CD4-positive, alpha-beta T cell treated with Interleukin-17A for 1 hour (primary cell): ENCODE measurements around the gene MBD3L2B.
"Not testable (repeated sequence)": the region's sequence is repeated elsewhere in the genome, so short reads cannot be mapped to it uniquely, and the experiment has no call there.

Experiments
- DNase-seq: peaks from one replicate; pipeline ENCODE4 v3.0.0-alpha.2; 2020

MBD3L2B gene

DNA sequence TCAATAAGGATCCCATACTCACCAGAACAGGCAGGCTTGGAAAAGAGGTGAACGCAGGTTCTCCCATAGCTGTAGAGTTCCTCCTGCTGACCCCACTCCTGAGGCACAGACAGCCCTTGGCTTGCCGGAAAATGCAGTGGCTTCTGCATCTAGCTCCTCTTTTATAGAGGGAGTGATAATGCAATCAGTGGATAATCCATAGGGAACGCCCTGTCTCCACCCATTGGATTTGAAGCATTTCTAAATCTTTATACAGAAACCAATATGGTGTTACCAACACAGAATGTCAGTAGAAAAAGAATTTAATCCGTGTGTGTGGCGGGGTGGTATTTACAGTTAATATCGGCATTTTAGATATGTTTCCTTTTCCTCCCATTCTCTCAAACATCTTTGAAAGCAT, at the start of gene MBD3L2B:
TSS of gene MBD3L2B (minus strand) at position 101 of the 400 bp plus-strand sequence. CDS start at position 67, 34 bp downstream.
- DNase-seq, result not testable (repeated sequence)

- no peak for DNase-seq
Observed at GRCh38 chr19:7069904-7070226, 48.6 kb upstream of the MBD3L2B start.

GRCh38 chr19:7069042-7069903, 48.0 kb upstream of the MBD3L2B start, which contains the start of gene ZNF557:
Gene ZNF557, plus strand, starts transcription at chr19:7069703. Its CDS starts 5,372 bp downstream, at chr19:7075075.
- DNase-seq, result peak; percentile 99

DNA sequence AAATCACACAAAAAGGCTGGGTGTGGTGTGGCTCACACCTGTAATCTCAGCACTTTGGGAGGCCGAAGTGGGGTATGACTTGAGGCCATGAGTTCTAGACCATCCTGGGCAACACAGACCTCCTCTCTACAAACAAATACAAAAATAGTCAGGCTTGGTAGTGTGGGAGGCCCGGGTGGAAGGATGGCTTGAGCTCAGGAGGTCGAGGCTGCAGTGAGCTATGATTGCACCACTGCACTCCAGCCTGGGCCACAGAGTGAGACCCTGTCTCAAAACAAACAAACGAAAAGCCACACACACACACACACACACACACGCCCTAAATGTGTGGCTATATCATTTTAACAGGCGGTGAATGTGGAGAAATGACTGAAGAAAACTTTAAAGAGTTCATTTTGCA, 47.4 kb upstream of the MBD3L2B start:
- no peak for DNase-seq

- DNase-seq, result no peak
Observed at GRCh38 chr19:7067716-7068115, 46.5 kb upstream of the MBD3L2B start.

GRCh38 chr19:7067122-7067521, 45.9 kb upstream of the MBD3L2B start:
- DNase-seq, result not testable (repeated sequence)

GRCh38 chr19:7063764-7064418, 42.7 kb upstream of the MBD3L2B start:
- no peak for DNase-seq

- no peak for DNase-seq
Observed at GRCh38 chr19:7063339-7063738, 42.1 kb upstream of the MBD3L2B start.

- not testable (repeated sequence) for DNase-seq
Observed at GRCh38 chr19:7059977-7060376, 38.7 kb upstream of the MBD3L2B start.

- not testable (repeated sequence) for DNase-seq
Observed at GRCh38 chr19:7058576-7058975, 37.3 kb upstream of the MBD3L2B start, which contains the start of gene MBD3L3. Gene MBD3L3, minus strand, starts transcription at chr19:7058676. Its CDS starts 71 bp downstream, at chr19:7058605.

DNA sequence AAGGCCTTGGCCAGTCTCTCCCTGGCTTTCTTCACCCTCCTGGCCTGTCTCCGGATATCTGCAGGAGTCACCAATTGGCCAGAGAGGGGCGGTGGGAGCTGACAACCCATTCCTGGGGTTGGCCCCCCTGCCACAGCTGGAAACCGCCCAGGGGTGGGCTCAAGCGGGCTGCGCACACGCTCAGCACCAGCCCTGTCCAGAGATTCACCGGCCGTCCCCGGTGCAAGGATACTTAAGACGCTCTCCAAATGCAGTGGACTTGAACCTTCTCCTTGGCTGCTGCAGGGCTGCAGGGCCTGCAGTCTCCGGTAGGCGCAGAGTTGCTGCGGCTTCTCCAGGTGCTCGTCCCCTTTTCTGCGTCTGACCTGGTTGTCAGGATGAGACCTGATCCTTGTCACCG, 35.1 kb upstream of the MBD3L2B start:
- not testable (repeated sequence) for DNase-seq

DNA sequence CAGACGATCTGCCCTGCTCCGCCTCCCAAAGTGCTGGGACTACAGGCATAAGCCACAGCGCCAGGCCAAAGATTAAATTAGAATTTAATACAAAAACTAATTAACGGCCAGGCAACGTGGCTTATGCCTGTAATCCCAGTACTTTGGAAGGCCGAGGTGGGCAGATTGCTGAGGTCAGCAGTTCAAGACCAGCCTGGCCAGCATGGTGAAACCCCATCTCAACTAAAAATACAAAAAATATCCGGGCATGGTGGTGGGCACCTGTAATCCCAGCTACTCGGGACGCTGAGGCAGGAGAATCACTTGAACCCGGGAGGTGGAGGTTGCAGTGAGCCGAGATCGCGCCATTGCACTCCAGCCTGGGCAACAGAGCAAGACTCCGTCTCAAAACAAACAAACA, 34.4 kb upstream of the MBD3L2B start:
- DNase-seq, result not testable (repeated sequence)

- DNase-seq, result not testable (repeated sequence)
Observed at GRCh38 chr19:7054635-7055368, 33.6 kb upstream of the MBD3L2B start.

DNA sequence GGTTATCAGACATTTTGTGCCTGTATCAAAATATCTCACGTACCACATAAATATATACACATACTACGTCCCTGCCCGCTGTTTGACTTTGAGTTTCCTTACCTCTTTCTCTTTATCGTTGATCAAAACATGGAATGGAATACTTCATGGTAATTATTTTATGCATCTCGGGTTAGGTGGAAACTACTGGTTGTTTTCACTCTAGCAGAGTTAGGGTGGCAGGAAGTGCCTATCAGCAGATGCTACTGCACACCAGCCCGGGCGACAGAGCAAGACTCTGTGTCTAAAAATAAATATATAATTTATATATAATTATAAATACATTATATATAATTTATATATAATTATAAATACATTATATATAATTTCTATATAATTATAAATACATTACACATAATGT, 31.7 kb upstream of the MBD3L2B start:
- DNase-seq, result not testable (repeated sequence)

GRCh38 chr19:7051421-7051820, 30.2 kb upstream of the MBD3L2B start:
- DNase-seq, result not testable (repeated sequence)

- DNase-seq, result not testable (repeated sequence)
Observed at GRCh38 chr19:7049021-7049420, 27.8 kb upstream of the MBD3L2B start, which contains the start of gene MBD3L2. Gene MBD3L2, plus strand, starts transcription at chr19:7049321. Its CDS starts 53 bp downstream, at chr19:7049374.

DNA sequence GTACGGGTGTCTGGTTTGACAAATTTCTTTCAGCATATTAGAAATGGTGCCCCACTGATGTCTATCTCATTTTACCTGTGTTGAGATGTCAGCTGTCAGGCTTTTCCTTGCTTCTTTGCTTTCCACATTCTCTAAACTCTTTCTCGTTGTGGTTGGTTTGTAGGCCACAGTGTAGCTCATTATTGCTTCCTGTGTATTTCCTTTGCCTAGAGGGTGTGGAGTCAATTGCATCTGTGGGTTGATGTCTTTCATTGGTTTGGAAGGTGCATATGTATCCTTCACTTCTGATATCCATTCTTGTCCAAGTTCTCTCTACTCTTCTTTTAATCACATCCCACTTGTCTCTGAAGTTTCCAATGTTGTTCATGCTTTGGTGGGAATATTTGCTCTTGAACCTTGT, 20.3 kb upstream of the MBD3L2B start:
- not testable (repeated sequence) for DNase-seq

DNA sequence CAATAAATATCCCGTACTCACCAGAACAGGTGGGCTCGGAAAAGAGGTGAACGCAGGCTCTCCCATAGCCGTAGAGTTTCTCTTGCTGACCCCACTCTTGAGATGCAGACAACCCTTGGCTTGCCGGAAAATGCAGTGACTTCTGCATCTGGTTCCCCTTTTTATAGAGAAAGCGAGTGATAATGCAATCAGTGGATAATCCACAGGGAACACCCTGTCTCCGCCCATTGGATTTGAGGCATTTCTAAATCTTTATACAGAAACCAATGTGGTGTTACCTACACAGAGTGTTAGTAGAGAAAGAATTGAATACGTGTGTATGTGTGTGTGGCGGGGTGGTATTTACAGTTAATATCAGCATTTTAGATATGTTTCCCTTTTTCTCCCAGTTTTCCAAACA, 18.8 kb upstream of the MBD3L2B start, which contains the start of gene MBD3L4:
TSS of gene MBD3L4 (minus strand) at position 101 of the 400 bp plus-strand sequence. CDS start at position 66, 35 bp downstream.
- DNase-seq, result not testable (repeated sequence)

DNA sequence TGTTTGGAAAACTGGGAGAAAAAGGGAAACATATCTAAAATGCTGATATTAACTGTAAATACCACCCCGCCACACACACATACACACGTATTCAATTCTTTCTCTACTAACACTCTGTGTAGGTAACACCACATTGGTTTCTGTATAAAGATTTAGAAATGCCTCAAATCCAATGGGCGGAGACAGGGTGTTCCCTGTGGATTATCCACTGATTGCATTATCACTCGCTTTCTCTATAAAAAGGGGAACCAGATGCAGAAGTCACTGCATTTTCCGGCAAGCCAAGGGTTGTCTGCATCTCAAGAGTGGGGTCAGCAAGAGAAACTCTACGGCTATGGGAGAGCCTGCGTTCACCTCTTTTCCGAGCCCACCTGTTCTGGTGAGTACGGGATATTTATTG, 9.0 kb upstream of the MBD3L2B start, which contains the start of gene MBD3L5:
TSS of gene MBD3L5 (plus strand) at position 301 of the 400 bp plus-strand sequence. CDS start at position 335, 34 bp downstream.
- not testable (repeated sequence) for DNase-seq

GRCh38 chr19:7028790-7029189, 7.6 kb upstream of the MBD3L2B start:
- DNase-seq, result not testable (repeated sequence)

DNA sequence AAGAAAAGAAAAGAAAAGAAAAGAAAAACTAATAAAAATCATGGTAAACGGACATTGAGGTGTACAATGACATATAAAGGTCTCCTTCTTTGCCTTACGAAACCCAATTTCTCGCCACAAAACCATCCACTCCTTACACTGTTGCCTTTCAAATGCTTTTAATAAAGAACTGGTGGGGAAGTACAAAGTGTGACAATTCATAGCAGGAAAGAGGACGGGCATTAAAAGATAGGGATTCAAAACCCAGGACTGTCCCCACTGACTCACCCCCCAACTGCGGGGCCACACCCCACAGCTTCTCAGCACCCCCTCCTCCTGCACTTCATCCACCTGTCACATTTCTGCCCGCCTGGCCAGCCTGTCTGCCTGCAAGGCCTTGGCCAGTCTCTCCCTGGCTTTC, 2.4 kb downstream of the MBD3L2B start:
- DNase-seq, result no peak

DNA sequence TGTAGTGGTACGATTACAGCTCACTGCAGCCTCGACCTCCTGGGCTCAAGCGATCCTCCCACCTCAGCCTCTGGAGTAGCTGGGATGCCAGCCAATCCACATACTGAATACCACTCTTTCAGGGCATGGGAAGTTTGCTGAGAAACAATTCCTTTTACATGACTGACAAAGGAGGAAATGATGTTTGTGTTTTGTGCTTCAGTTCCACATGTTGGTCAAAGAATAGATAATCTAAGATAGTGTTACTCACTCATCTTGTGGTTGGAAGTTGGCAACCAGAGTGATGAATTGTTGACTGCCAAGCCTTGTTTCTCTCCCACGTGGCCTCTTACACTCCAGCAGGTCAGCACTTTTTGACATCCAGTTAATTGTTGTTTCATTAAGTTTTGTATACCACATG, 7.6 kb downstream of the MBD3L2B start:
- peak; percentile 21 for DNase-seq
